GM12801 (cell line): ENCODE measurements around the gene CCDC177.

Experiments used
- CTCF ChIP-seq: IDR thresholded peaks from one replicate; pipeline ENCODE4 v1.5.1; 2011; ENCODE audit warnings: control low read depth; ENCODE audit not compliant: insufficient read length; ENCODE audit errors: extremely low read depth

CCDC177 gene

GRCh38 chr14:69615496-69616407 lies 41.1 kb upstream of the CCDC177 start:
- no peak for TF ChIP-seq CTCF

- TF ChIP-seq CTCF = no peak
Observed at GRCh38 chr14:69615121-69615495, 40.4 kb upstream of the CCDC177 start.

- no peak for TF ChIP-seq CTCF
Observed at GRCh38 chr14:69614592-69614991, 39.9 kb upstream of the CCDC177 start.

- no peak for TF ChIP-seq CTCF
Observed at GRCh38 chr14:69613312-69614073, 38.8 kb upstream of the CCDC177 start.

GRCh38 chr14:69612783-69613130 lies 38.1 kb upstream of the CCDC177 start:
- TF ChIP-seq CTCF = no peak

- TF ChIP-seq CTCF = no peak
Observed at GRCh38 chr14:69612014-69612782, 37.5 kb upstream of the CCDC177 start.
